PC-9 (cell line): ENCODE measurements around the gene TECPR1. TPM values are rescaled to one million over a fixed set of nuclear protein-coding genes. Genes with fewer than 3 reads are reported as not detected.

ENCODE experiments used
- BruUV-seq: library from RNA; stranded (reverse); fragments of 400-500 nt; replicated peaks from 2 replicates; lab custom pipeline; 2021; lab: Mats Ljungman, UMichigan
- CTCF ChIA-PET: fragments of 300-600 bp; sonication (Branson Sonifier 250); formaldehyde crosslinking; loops from one replicate; lab custom pipeline; 2022; ENCODE audit warnings: antibody characterized with exemption; lab: Charles Lee
- POLR2A ChIA-PET: fragments of 300-600 bp; sonication (Branson Sonifier 250); formaldehyde crosslinking; loops from one replicate; lab custom pipeline; 2022; ENCODE audit warnings: antibody characterized with exemption; ENCODE audit not compliant: unreplicated experiment; lab: Charles Lee
- DNase-seq, 2 experiments: peaks; one replicate each; pipeline versions ENCODE4 v3.0.0 to v3.0.0-alpha.2; 2015 to 2022; ENCODE audit warnings: mixed read lengths in 1 of 2
- H2AFZ ChIP-seq: fragments of 200-600 bp; sonication (generic); 2 replicates; pipeline ENCODE4 v1.8.1; 2017; ENCODE audit warnings: antibody characterized with exemption
- H3F3A ChIP-seq: fragments of 200-600 bp; sonication (generic); 2 replicates; pipeline ENCODE4 v1.8.1; 2017; ENCODE audit warnings: antibody characterized with exemption, mild to moderate bottlenecking, low read depth; ENCODE audit not compliant: insufficient read depth
- H3K27ac ChIP-seq: fragments of 200-600 bp; sonication (generic); 2 replicates; pipeline ENCODE4 v1.6.1; 2016; ENCODE audit warnings: mixed run types
- H3K27me3 ChIP-seq: fragments of 200-600 bp; sonication (generic); 2 replicates; pipeline ENCODE4 v1.6.1; 2016; ENCODE audit warnings: low read depth, mixed run types; ENCODE audit not compliant: insufficient read depth
- H3K36me3 ChIP-seq: fragments of 200-600 bp; sonication (generic); 2 replicates; pipeline ENCODE4 v1.6.1; 2016; ENCODE audit warnings: low read depth, mixed run types
- H3K4me1 ChIP-seq: fragments of 200-600 bp; sonication (generic); replicated peaks from 2 replicates; pipeline ENCODE4 v1.6.1; 2016; ENCODE audit warnings: mixed run types; ENCODE audit not compliant: insufficient read depth
- H3K4me2 ChIP-seq: fragments of 200-600 bp; sonication (generic); 2 replicates; pipeline ENCODE4 v1.6.1; 2017; ENCODE audit warnings: mixed run types
- H3K4me3 ChIP-seq: fragments of 200-600 bp; sonication (generic); 2 replicates; pipeline ENCODE4 v1.6.1; 2016; ENCODE audit warnings: mixed run types
- H3K79me2 ChIP-seq: fragments of 200-600 bp; sonication (generic); 2 replicates; pipeline ENCODE4 v1.6.1; 2017; ENCODE audit warnings: low read depth, mixed run types
- H3K9me2 ChIP-seq: fragments of 200-600 bp; sonication (generic); 2 replicates; pipeline ENCODE4 v1.8.1; 2017; ENCODE audit warnings: mild to moderate bottlenecking; ENCODE audit not compliant: insufficient read depth
- H3K9me3 ChIP-seq: fragments of 200-600 bp; sonication (generic); 2 replicates; pipeline ENCODE4 v1.8.1; 2016; ENCODE audit warnings: low read depth; ENCODE audit not compliant: insufficient read depth
- H4K20me1 ChIP-seq: fragments of 200-600 bp; sonication (generic); 2 replicates; pipeline ENCODE4 v1.8.1; 2017; ENCODE audit not compliant: insufficient read depth
- CTCF ChIP-seq: fragments of 200-600 bp; sonication (generic); conservative IDR thresholded peaks from 2 replicates; pipeline ENCODE4 v1.6.1; 2017; ENCODE audit warnings: mixed run types, antibody characterized with exemption, mild to moderate bottlenecking, moderate library complexity
- EZH2 ChIP-seq: fragments of 200-600 bp; sonication (generic); IDR thresholded peaks from 2 replicates; pipeline ENCODE4 v1.8.0; 2017; ENCODE audit warnings: antibody characterized with exemption, low read depth
- intact Hi-C: fragments of 100-400 bp; cut with micrococcal nuclease; formaldehyde crosslinking; loops from one replicate; pipeline ENCODE4 v1.10.0; 2022; ENCODE audit not compliant: unreplicated experiment
- total RNA-seq: library from RNA; stranded (reverse); gene quantifications from 2 replicates; pipeline ENCODE4 v1.2.3, GENCODE V29; 2021

TECPR1 gene
- total RNA-seq, 1 experiment from 2014 or later, result 22.7 TPM

- CTCF ChIA-PET, result no interaction called here
- BruUV-seq, result no TSS peak
These were observed 36.2 kb upstream of the TECPR1 start for GRCh38 chr7:98288064-98288823.

GRCh38 chr7:98287486-98287959 lies 35.5 kb upstream of the TECPR1 start:
- H3K9me3 ChIP-seq, result no peaks in the 10 kb centered on the region
- no peak overlapping the region for H3K4me3 ChIP-seq
- intact Hi-C loops, result loop anchor here (2.0 to 10.0 kb wide), 2 partner anchors 113 to 557 kb away; partner anchors contain the start of gene BAIAP2L1
- peaks cover 28% of the 10 kb centered on the region for H3K36me3 ChIP-seq
- peaks cover 78% of the 10 kb centered on the region for H3F3A ChIP-seq
- CTCF ChIA-PET, result interaction anchor here (0.6 kb wide), 1 partner anchor 134 kb away, joined by 3 read pairs; no protein-coding TSS in a partner anchor
- H4K20me1 ChIP-seq, result peaks cover 43% of the 10 kb centered on the region
- no peak overlapping the region for H2AFZ ChIP-seq
- TF ChIP-seq EZH2, result no peak
- no peak for TF ChIP-seq CTCF
- peak overlapping the region; percentile 98 for H3K4me2 ChIP-seq
- H3K27ac ChIP-seq, result peak overlapping the region; percentile 97
- H3K9me2 ChIP-seq, result no peaks in the 10 kb centered on the region
- POLR2A ChIA-PET, result no interaction called here
- BruUV-seq, result no TSS peak
- peak; percentile 57 to 77 for DNase-seq
- H3K79me2 ChIP-seq, result peaks cover 94% of the 10 kb centered on the region
- H3K4me1 ChIP-seq, result peaks cover 54% of the 10 kb centered on the region
- no peaks in the 10 kb centered on the region for H3K27me3 ChIP-seq

More at GRCh38 chr7:98288064-98288823, 36.2 kb upstream of the TECPR1 start:
- H3K4me1 ChIP-seq, result peaks cover 50% of the 10 kb centered on the region
- POLR2A ChIA-PET, result interaction anchor here (0.6 kb wide), 1 partner anchor 8 kb away, joined by 15 read pairs; no protein-coding TSS in a partner anchor
- peaks cover 30% of the 10 kb centered on the region for H3K36me3 ChIP-seq
- peaks cover 87% of the 10 kb centered on the region for H3K79me2 ChIP-seq
- peak overlapping the region; percentile 98; the same call in 1 of the 2 replicates for H3K4me2 ChIP-seq
- no peaks in the 10 kb centered on the region for H3K9me3 ChIP-seq
- intact Hi-C loops, result loop anchor here (10.0 kb wide), 1 partner anchor 557 kb away; no protein-coding TSS in a partner anchor
- no peak overlapping the region for H3K4me3 ChIP-seq
- peaks cover 85% of the 10 kb centered on the region for H3F3A ChIP-seq
- 0 out of 2 replicates have a peak overlapping the region, but pooled peaks have one; percentile 19 for H3K27ac ChIP-seq
- peaks cover 49% of the 10 kb centered on the region for H4K20me1 ChIP-seq
- H2AFZ ChIP-seq, result no peak overlapping the region
- H3K27me3 ChIP-seq, result no peaks in the 10 kb centered on the region
- no peak for DNase-seq
- TF ChIP-seq CTCF, result no peak
- no peak for TF ChIP-seq EZH2
- no peaks in the 10 kb centered on the region for H3K9me2 ChIP-seq

DNA sequence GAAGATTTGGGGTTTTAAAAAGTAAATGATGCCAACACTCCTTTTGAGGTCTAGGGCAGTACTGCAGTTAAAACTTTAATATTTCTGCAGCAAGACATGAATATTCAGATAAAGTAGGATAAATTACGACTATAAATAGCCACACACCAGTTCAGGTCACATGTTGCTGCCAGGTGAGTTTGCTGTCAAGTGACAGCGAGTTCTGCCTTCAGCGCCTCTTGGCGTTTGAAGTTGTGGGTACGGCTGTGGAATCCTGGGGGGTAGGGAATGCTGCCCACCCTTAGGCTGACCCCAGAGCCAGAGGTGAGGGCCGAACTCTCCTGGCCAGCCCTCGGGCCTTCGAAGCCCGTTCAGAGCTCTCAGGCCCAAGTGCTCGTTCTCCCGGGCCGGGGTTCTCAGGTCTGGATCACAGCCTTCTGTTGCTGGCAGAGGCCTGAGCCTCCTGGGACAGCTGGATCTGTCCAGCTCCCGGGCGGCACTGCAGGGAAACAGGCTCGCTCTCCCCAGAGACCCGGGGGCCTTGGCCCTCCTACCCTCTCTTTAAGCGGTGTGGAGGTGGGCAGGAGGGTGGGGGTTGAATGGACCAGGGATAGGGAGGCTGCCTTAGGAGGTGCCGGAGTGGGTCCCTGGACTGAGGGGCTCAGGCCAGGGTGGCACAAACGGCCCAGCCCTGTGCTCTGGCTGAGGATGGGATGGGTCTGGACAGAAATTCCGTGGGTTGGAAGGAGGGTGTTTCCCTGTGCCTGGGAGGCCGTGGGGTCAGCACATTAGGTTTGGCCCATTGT lies 34.9 kb upstream of the TECPR1 start:
- Histone ChIP-seq H3K4me3 (peak overlapping the region; percentile 87; the same call in 1 of the 2 replicates), H3K4me2 (peak overlapping the region; percentile 98), H3K9me2 (no peaks in the 10 kb centered on the region), H3K4me1 (peaks cover 55% of the 10 kb centered on the region), H3K79me2 (peaks cover 96% of the 10 kb centered on the region), H3K27ac (peak overlapping the region; percentile 97), H3K9me3 (no peaks in the 10 kb centered on the region), H4K20me1 (peaks cover 37% of the 10 kb centered on the region), H3K36me3 (peaks cover 22% of the 10 kb centered on the region; the same call in 1 of the 2 replicates), H2AFZ (no peak overlapping the region), H3K27me3 (no peaks in the 10 kb centered on the region), H3F3A (peaks cover 72% of the 10 kb centered on the region; the same call in 1 of the 2 replicates)
- ChIA-PET POLR2A (interaction anchor here (1.0 to 1.1 kb wide), 2 partner anchors 114 to 121 kb away, joined by 5 read pairs; partner anchors contain the start of gene BAIAP2L1), CTCF (interaction anchor here (0.6 kb wide), 1 partner anchor 134 kb away, joined by 3 read pairs; no protein-coding TSS in a partner anchor)
- BruUV-seq, result no TSS peak
- TF ChIP-seq CTCF (no peak; the same call in 1 of the 2 replicates), EZH2 (no peak)
- DNase-seq, result no peak
- intact Hi-C loops, result loop anchor here (2.0 to 10.0 kb wide), 2 partner anchors 114 to 558 kb away; partner anchors contain the start of gene BAIAP2L1
